AG09309 (cell line): ENCODE measurements around the gene SMIM14.
"Not testable (repeated sequence)": the region's sequence is repeated elsewhere in the genome, so short reads cannot be mapped to it uniquely, and the experiment has no call there.

Source experiments
- DNase-seq: peaks from one replicate; pipeline ENCODE4 v3.0.0-alpha.2; 2010; ENCODE audit warnings: low read depth
- H3K4me3 ChIP-seq: 2 replicates; pipeline ENCODE4 v1.5.1; 2011; ENCODE audit warnings: mild to moderate bottlenecking, low read depth, low read length, moderate library complexity; ENCODE audit not compliant: control insufficient read depth
- TF ChIP-seq, protein P1 (sequence below): IDR thresholded peaks from 2 replicates; pipeline ENCODE4 v1.5.1; 2011; ENCODE audit warnings: mild to moderate bottlenecking, low read depth, low read length, inconsistent platforms; ENCODE audit not compliant: insufficient read depth, control insufficient read depth; ENCODE audit errors: missing control alignments

The SMIM14 gene

GRCh38 chr4:39505581-39505980 is 133.1 kb downstream of the SMIM14 start:
- H3K4me3 ChIP-seq = no peak overlapping the region
- TF ChIP-seq, protein P1, sequence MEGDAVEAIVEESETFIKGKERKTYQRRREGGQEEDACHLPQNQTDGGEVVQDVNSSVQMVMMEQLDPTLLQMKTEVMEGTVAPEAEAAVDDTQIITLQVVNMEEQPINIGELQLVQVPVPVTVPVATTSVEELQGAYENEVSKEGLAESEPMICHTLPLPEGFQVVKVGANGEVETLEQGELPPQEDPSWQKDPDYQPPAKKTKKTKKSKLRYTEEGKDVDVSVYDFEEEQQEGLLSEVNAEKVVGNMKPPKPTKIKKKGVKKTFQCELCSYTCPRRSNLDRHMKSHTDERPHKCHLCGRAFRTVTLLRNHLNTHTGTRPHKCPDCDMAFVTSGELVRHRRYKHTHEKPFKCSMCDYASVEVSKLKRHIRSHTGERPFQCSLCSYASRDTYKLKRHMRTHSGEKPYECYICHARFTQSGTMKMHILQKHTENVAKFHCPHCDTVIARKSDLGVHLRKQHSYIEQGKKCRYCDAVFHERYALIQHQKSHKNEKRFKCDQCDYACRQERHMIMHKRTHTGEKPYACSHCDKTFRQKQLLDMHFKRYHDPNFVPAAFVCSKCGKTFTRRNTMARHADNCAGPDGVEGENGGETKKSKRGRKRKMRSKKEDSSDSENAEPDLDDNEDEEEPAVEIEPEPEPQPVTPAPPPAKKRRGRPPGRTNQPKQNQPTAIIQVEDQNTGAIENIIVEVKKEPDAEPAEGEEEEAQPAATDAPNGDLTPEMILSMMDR = no peak
- DNase-seq = no peak

DNA sequence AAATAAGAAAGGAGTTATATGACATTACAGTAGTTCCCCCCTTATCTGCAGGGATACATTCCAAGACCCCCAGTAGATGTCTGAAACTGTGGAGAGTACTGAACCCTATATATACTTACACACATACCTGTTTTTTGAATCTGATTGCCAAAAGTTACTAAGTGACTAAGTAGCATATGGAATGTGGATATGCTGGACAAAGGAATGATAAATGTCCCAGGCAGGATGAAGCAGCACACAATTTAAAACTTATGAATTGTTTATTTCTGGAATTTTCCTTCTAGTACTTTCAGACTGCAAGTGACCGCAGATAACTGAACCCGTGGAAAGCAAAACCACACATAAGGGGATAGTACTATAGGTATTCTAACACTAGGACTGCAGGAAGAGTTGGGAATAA is 134.1 kb downstream of the SMIM14 start:
- H3K4me3 ChIP-seq = no peak overlapping the region
- DNase-seq = no peak
- TF ChIP-seq, protein P1 = no peak

GRCh38 chr4:39502664-39503035 is 136.0 kb downstream of the SMIM14 start:
- not testable (repeated sequence) for H3K4me3 ChIP-seq, DNase-seq

- TF ChIP-seq, protein P1 = no peak
- no peak overlapping the region for H3K4me3 ChIP-seq
- DNase-seq = peak; percentile 43
Observed at GRCh38 chr4:39502019-39502663, 136.5 kb downstream of the SMIM14 start.

DNA sequence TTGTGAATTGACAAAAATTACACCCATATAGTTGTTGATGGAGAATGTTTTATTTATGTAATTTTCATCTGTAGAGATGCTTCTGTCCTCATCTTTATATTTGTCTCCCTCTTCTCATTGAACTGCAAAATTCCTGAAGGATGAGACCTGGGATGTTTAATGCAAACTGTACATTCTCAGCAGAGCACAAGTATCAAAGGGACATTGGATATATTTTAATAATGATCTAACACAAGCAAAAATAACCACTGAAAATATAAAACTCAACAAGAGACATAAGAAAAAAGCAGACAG is 140.0 kb downstream of the SMIM14 start:
- no peak overlapping the region for H3K4me3 ChIP-seq
- DNase-seq = no peak
- TF ChIP-seq, protein P1 = no peak

GRCh38 chr4:39497909-39498726 is 140.5 kb downstream of the SMIM14 start:
- no peak overlapping the region for H3K4me3 ChIP-seq
- TF ChIP-seq, protein P1 = no peak
- no peak for DNase-seq
